Endodermal cell (in vitro differentiated cells): ENCODE results near the gene RASAL3. TPM values are rescaled to one million over a fixed set of nuclear protein-coding genes. Genes with fewer than 3 reads are reported as not detected.
A peak's percentile ranks its signal among the peaks of the same experiment; 100 is the strongest.

Experiments used
- DNase-seq: peaks from one replicate; pipeline ENCODE4 v3.0.0-alpha.2; 2017
- H3K27ac ChIP-seq: 2 replicates; pipeline ENCODE4 v1.5.1; 2013; ENCODE audit warnings: mild to moderate bottlenecking, low read depth, low read length, moderate library complexity
- H3K27me3 ChIP-seq: 2 replicates; pipeline ENCODE4 v1.6.1; 2013; ENCODE audit warnings: mild to moderate bottlenecking, low read length, moderate library complexity; ENCODE audit not compliant: insufficient read depth, control insufficient read depth, poor library complexity, severe bottlenecking
- H3K36me3 ChIP-seq: 2 replicates; pipeline ENCODE4 v1.7.0; 2013; ENCODE audit warnings: mild to moderate bottlenecking, low read length, moderate library complexity; ENCODE audit not compliant: control insufficient read depth, insufficient read depth
- H3K4me1 ChIP-seq: one replicate; pipeline ENCODE4 v1.7.0; 2013; ENCODE audit warnings: low read length; ENCODE audit not compliant: control insufficient read depth, insufficient read depth
- H3K4me3 ChIP-seq: 2 replicates; pipeline ENCODE4 v1.5.1; 2013; ENCODE audit warnings: mild to moderate bottlenecking, low read length, moderate library complexity
- H3K9ac ChIP-seq: 2 replicates; pipeline ENCODE4 v1.6.1; 2013; ENCODE audit warnings: mild to moderate bottlenecking, low read length, moderate library complexity; ENCODE audit not compliant: poor library complexity, severe bottlenecking; ENCODE audit errors: extremely low read depth
- H3K9me3 ChIP-seq: 2 replicates; pipeline ENCODE4 v1.6.1; 2013; ENCODE audit warnings: mild to moderate bottlenecking, low read length, moderate library complexity; ENCODE audit not compliant: control insufficient read depth
- H3K27ac Mint-ChIP-seq: 2 replicates; pipeline ENCODE4 v1.8.0; 2020; ENCODE audit warnings: mixed read lengths
- H3K27me3 Mint-ChIP-seq: 2 replicates; pipeline ENCODE4 v1.8.0; 2021; ENCODE audit warnings: mild to moderate bottlenecking, mixed read lengths; ENCODE audit not compliant: insufficient read depth
- H3K36me3 Mint-ChIP-seq: 2 replicates; pipeline ENCODE4 v1.8.0; 2020; ENCODE audit warnings: low read depth, mixed read lengths
- H3K4me1 Mint-ChIP-seq: 2 replicates; pipeline ENCODE4 v1.8.0; 2020; ENCODE audit warnings: mixed read lengths
- H3K4me3 Mint-ChIP-seq: 2 replicates; pipeline ENCODE4 v1.8.0; 2020; ENCODE audit warnings: mild to moderate bottlenecking, moderate library complexity, mixed read lengths
- H3K9me3 Mint-ChIP-seq: 2 replicates; pipeline ENCODE4 v1.8.0; 2020; ENCODE audit warnings: mild to moderate bottlenecking, mixed read lengths
- CTCF ChIP-seq: fragments of 200-600 bp; sonication (generic); conservative IDR thresholded peaks from 2 replicates; pipeline ENCODE4 v1.5.0; 2021; ENCODE audit warnings: antibody characterized with exemption, mild to moderate bottlenecking
- whole genome bisulfite sequencing, 2 experiments: methylation state at CpG; one replicate each; pipeline versions ENCODE4 v1.1.5 to v1.1.7; 2013; ENCODE audit warnings: missing lambda C conversion rate in 2 of 2, mixed read lengths in 1 of 2; ENCODE audit not compliant: insufficient coverage in 1 of 2, insufficient read length in 1 of 2; 5-methylcytosine and 5-hydroxymethylcytosine counted together
- total RNA-seq, 2 donors: library from RNA; stranded (reverse); fragmentation: NEBNext Ultra II Directional in 1 of 2; extraction: Animal tissue kit (Norgen Biotek cat#: 25700) in 1 of 2; gene quantifications; 2 replicates in 1 of 2; 3 replicates in 1 of 2; pipeline ENCODE4 v1.2.1, GENCODE V29; 2021

RASAL3 gene
- total RNA-seq, 2 donors from 2014 or later: not detected

DNA sequence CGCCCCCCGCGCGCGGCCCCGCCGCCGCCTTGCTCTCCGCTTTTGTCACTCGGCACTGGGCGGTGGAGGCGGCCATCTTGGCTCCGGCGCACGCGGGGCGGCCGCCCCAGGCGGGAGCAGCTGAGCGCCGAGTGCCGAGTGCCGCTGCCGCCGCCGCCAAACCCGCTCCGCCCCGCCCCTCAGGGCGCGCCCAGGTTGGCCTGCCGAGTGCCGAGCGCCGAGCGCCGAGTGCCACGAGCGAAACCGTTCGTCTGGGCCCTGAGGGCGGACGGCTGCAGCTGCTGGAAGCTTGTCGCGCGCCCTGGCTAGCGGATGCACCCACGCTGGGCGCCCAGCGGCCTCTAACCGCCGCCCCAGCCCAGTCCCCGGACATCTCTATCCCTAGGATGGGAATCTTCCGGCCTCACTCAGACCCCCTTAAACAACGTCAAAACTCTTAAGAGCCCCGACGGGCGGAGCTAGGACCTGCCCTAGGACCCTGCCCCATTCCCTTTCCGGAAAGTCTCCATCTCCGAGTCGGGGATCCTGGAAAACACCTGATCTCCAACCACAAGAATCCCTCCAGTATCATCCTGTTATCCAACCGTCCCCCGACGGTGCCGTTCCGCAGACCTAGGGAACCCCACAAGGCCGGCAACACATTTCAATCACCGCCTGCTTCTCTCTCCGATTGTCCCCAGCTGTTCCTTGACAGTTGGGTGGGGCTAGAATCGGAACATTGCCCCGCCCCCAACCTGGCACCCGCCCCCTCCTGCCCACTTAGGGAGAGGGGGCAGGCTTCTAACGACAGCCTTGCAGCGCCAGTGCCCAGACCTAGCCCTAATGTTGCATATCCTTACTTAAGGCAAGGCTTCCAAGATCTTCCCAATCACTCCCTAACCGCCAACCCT lies 31.5 kb downstream of the RASAL3 start:
- no peaks in the 10 kb centered on the region for H3K9me3 ChIP-seq
- peak overlapping the region; percentile 87 for H3K27ac ChIP-seq
- H3K4me3 ChIP-seq: peak overlapping the region; percentile 93
- H3K9ac ChIP-seq: peak overlapping the region; percentile 50
- H3K36me3 ChIP-seq: no peaks in the 10 kb centered on the region
- Mint-ChIP-seq H3K27ac (peak overlapping the region; percentile 78), H3K9me3 (no peaks in the 10 kb centered on the region), H3K27me3 (no peaks in the 10 kb centered on the region), H3K4me1 (peaks cover 17% of the 10 kb centered on the region), H3K36me3 (no peaks in the 10 kb centered on the region), H3K4me3 (peak overlapping the region; percentile 97)
- H3K27me3 ChIP-seq: no peaks in the 10 kb centered on the region
- peak; percentile 96 for DNase-seq
- peaks cover 13% of the 10 kb centered on the region for H3K4me1 ChIP-seq
- 0 to 1% methylated on average over 23 to 75 of the region's 75 CpGs for WGBS, 2 experiments
- no peak for TF ChIP-seq CTCF

DNA sequence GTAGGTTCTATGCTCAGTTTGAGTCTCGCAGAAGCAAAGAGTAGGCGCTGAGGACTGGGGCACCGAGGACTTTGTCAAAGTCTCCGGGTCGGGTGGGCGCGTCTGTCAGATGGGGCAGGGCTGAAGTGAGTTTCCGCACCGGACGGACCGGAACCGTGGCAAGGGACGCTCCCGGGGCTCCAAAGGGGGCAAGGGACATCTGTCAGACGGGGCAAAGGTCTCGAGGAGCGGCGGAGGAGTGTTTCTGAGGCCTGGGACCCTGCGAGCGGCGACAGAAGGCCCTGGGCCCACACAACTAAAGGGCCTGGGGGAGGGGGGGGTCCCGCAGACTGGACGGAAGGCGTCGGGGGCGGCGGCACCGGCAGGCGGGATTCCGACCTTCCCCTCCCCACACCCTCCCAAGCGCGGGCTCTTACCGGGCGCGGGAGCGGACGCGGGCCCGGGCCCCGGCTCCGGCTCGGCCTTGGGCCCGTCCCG lies 32.3 kb downstream of the RASAL3 start:
- H3K36me3 ChIP-seq: peaks cover 8% of the 10 kb centered on the region
- H3K27me3 ChIP-seq: no peaks in the 10 kb centered on the region

More for the DNA sequence above, 32.3 kb downstream of the RASAL3 start:
- WGBS, 2 experiments: 1 to 2% methylated on average over 13 to 37 of the region's 44 CpGs
- Mint-ChIP-seq H3K36me3 (peaks cover 7% of the 10 kb centered on the region), H3K27ac (peak overlapping the region; percentile 92), H3K4me1 (peaks cover 17% of the 10 kb centered on the region), H3K27me3 (no peaks in the 10 kb centered on the region), H3K4me3 (peak overlapping the region; percentile 97), H3K9me3 (no peaks in the 10 kb centered on the region)
- Histone ChIP-seq H3K4me3 (peak overlapping the region; percentile 94), H3K27ac (peak overlapping the region; percentile 63), H3K4me1 (peaks cover 13% of the 10 kb centered on the region), H3K9ac (peak overlapping the region; percentile 75), H3K9me3 (no peaks in the 10 kb centered on the region)
- DNase-seq: no peak
- TF ChIP-seq CTCF: no peak
